Stimulated activated CD4-positive, alpha-beta T cell treated with anti-CD3 and anti-CD28 coated beads, Interleukin-1b, Interleukin-23, amount 100 ng/mL, for 1 hour (primary cell): ENCODE data around the gene CCDC184.
"Not testable (repeated sequence)": the region's sequence is repeated elsewhere in the genome, so short reads cannot be mapped to it uniquely, and the experiment has no call there.

Experiments
- DNase-seq, 2 donors: peaks; one replicate each; pipeline ENCODE4 v3.0.0-alpha.2; 2020; ENCODE audit warnings: low read depth in 2 of 2

CCDC184 gene

DNA sequence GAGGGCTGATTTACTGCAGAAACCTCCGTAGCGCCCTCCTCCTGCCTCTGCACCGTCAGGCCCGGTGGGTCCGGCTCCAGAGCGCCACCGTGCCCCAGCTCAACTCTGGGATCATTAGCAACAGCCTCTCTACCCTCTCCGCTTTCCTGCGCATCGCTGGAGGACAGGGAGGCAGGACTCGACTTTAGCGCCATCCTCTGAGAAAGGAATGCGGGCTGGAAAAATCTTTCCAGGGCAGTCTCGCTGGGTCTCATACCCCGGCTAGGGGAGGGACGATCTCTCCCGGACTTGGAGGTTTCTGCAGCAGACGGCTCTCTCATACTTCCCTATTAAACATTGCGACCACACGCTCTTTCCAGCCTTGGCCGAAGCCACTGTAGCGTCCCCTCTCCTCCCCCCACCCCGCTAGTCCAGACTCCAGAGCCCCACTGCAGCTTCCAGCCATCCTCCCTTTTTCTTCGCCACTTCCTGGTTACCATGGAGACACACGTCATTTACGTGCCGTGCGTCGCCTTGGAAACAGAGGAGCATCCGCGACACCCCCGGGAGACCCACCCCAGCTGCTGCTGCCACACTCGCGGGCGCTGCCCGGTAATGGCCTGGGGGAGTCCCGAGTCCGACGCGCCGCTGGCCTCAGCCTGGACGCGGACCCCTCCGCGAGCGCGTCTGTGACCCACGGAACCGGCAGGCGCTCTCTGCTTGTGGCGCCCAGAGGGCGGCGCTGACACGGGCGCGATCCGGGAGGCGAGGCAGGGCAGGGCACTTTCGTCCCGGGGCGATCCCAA is at the start of gene CCDC184:
CCDC184 (plus strand) TSS at position 554 of the 785 bp plus-strand sequence. CDS start 479 bp downstream, outside the sequence.
- DNase-seq, result peak; percentile 24 to 34

DNA sequence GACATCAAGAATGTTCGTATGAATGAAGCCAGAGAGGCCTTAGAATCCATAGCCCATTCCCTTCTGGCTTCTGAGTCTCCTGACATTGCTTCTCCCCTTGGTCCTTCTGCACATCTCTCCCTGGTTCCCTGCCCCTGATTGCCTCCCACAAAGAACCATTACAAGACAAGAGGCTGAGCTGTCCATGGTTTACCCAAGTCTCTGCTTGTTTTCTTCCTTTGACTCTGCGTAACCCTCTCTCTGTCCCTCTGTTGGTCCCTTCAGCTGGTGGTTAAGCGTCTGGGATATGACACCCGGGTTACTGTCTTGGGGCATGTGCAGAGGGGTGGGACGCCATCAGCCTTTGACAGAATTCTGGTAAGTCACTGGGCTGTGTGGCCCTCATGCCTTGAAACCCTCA is 48.4 kb upstream of the CCDC184 start:
- no peak for DNase-seq

DNA sequence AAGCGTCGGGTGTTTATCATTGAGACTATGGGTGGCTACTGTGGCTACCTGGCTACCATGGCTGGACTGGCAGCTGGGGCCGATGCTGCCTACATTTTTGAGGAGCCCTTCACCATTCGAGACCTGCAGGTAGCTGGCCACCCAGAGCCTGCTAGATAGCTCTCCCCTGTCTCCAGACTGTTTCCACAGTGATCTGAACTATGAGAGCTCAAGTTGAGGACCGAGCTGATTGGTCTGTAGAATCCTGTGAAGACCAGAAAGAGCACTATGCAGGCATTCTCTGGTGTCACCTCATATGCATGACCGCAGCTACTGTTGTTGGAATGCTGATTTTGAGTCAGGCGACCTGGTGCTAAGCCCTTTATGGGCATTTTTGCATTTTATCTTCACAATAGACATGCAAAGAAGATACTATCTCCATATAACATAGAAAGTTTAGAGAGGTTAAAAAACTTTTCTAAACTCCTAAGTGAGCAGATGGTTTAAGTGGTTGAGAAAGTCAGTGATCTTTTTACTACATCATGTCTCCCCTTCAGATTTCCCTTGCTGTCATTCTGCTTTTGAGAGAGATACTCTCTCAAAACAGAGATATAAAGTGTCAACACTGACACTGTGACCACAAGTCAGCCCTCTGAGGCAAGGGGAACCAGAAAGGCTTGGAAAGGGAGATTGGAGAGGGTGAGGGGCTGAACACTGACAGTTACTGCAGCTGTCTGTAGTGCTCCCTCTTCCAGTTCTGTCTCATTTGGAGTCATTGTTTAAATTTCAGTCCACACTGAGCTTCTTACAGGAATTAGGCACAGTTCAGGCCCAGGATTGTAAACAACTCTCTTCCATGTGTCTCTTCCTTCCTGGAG is 40.4 kb upstream of the CCDC184 start:
- DNase-seq, result no peak

DNA sequence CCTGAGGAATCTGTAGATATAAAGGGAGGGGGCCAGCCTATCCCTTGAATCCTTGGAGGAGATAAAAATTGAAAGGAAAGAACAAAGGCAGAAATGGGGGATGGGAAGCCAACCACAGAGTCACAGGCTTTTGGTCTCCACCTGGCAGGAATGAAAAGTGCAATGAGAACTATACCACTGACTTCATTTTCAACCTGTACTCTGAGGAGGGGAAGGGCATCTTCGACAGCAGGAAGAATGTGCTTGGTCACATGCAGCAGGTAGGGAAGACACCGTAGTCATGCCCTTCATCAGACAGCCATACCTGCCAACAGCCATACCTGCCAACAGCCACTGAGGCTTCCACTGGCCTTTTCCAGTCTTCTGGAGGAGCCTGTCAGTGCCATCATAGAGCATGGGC is 39.5 kb upstream of the CCDC184 start:
- no peak for DNase-seq

DNA sequence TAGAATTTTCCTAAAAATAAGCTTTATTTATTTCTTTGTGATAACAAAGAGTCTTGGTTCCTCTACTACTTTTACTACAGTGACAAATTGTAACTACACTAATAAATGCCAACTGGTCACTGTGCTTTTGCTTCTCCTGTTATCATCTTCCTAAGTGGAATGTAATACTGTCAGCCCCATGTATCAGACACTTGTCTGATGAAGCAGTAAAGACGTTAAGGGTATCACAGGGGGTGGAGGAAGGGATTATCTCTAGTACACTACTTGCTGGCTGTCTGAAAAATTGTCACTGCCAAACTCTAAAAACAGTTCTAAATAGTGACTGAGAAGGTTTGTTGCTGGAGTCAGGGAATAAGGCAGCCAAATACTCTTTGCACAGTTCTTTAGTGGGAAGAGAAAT is 37.5 kb upstream of the CCDC184 start:
- no peak for DNase-seq

DNA sequence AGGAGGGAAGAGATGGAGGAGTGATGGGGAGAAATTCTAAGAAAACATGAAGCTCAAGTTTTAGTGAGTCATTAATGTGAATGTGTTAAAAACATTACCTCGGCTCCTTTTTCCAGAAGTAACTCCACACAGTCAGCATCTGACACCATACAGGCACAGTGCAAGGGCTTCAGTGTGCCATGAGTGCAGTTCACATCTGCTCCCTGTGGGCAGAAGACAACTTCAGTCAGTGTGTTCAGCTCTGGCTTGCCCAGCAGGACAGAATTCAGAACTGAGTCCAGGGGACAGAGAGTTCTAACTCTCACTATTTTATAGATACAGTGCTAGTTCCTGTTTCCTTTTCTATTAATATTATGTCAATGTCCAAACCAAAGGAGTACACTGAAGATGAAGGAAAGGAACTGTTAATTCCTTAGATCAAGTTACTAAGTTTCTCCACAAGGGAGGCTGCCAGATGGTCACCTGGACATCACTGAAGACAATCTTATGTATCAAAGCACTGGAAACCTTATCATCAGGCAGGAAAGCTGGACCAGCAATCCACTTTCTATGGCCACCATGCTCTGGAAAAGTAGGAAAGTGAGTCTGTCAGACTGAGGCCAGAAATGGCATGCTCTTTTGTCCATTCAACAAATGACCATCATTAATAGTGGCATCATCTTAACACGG is 32.2 kb upstream of the CCDC184 start:
- no peak for DNase-seq

DNA sequence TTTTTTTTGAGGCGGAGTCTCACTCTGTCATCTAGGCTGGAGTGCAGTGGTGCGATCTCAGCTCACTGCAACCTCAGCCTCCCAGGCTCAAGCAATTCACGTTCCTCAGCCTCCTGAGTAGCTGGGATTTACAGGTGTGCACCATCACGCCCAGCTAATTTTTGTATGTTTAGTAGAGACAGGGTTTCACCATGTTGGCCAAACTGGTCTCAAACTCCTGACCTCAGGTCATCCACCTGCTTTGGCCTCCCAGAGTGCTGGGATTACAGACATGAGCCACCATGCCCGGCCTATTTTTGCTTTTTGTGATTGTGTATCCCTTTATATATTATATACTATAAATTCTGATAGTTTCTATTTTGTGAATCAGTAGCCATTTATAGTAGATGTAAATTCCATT is 27.7 kb upstream of the CCDC184 start:
- not testable (repeated sequence) for DNase-seq

DNA sequence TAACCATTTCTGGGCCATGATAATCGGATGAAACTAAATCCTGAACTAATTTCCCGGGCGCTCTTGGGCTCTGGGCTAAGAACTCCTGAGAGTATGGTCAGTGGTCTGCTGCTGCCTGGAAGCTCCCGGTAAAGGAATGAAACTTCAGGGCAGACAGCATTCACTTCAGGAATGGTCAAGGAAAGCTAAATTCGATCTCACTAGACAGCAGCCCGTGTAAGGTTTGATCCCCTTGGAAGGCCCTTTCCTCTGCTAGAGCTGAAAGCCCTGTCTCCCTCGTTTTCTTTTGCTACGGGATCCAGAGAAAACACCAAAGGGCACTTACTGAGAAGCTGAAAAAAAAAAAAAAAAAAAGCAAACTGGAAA is 26.8 kb upstream of the CCDC184 start:
- DNase-seq, result no peak

DNA sequence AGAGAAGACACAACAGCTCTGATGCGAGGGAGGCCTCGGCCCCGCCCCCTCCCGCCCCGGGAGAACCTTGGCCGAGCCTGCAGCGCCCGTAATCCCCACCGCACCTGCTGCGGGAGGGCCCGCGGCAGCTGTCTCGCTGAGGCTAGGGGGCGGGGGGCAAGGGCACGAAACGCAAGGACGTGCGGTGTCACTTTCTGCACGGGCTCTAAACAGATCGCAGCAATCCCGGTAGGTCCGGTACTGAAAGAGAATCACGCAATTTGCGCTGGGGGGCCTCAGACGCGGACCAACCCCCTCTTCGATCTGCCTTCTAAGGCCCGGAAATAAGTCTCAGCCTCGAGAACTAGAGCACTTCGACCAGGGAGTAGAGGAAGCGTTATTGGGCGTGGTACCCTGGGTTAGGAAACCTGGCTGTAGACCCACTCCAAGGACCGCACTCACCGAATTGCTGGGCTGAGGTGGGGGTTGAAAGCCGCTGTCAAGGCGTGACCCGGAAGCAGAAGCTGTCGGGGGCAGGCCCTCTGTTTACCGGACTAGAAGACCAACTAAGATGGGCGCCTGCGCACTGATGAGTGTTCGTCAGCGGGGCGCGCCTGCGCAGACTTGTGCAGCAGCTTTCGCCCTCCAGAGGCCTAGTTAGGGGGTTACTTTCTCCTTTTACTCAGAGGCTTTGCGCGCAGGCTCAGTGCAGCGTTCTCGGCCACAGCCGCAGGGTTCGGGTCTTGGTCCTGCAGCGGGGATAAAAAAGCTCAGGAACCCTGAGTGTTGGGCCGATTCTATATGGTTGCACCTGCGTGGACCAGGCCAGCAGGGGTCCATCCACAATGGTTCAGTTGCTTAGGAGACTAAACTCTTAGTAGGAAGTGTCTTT is 26.2 kb upstream of the CCDC184 start, which contains the start of gene ASB8:
ASB8 (minus strand) TSS at position 498 of the 871 bp plus-strand sequence. CDS start 4,019 bp downstream, outside the sequence.
- peak; percentile 96 for DNase-seq

DNA sequence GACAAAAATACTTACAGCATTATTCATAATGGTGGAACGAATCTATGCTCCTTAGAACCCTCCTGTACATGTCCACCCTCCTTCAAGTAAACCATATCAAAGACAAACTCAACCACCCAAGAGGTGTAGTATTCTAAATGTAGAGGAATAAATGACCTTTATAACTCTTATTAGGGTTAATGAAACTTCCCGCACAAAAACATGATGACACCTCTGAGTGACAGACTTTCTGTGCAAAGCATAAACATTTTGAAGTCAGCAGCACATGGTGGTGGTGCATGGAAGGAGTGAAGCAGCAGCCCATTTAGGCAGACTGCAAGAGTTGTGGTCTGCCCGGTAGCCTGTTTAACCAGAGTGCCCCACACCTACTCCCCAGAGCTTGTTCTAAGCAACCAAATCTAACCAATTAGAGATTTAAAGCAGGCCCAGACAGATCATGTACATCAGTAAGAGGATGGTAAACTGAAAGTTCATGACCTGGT is 25.5 kb upstream of the CCDC184 start:
- DNase-seq, result no peak

DNA sequence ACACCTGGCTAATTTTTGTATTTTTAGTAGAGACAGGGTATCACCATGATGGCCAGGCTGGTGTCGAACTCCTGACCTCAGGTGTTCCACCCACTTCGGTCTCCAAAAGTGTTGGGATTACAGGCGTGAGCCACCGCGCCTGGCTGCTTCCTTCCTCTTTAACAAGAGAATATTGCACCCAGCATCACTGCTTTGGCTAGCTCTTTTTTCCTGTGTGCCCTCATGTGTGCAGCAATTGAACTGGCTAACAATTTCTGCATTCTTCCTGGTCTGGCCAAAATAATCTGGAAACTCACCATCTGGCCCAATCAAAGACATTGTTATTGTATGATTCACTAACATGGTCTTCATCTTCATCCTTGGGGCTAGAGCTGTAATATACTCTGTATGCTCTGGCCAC is 23.4 kb upstream of the CCDC184 start:
- DNase-seq, result no peak

DNA sequence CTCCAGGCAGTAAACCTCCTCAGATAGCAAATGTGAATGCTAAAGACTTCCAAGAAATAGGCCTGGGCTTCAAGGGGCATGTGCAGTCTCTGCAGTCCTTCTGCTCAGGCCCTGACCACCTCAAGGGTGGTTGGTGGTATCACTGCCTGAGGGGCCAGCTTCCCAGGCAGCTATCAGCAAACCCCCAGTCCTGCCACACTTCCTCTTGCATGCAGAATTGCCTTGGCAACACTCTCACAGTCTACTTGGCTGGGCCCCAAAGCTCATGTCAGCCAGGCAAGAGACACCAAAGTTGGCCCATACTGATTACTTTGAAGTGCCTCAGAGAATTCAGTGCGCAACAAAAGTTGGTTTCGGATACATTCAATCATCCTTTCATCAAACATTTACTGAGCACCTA is 22.6 kb upstream of the CCDC184 start:
- DNase-seq, result no peak

DNA sequence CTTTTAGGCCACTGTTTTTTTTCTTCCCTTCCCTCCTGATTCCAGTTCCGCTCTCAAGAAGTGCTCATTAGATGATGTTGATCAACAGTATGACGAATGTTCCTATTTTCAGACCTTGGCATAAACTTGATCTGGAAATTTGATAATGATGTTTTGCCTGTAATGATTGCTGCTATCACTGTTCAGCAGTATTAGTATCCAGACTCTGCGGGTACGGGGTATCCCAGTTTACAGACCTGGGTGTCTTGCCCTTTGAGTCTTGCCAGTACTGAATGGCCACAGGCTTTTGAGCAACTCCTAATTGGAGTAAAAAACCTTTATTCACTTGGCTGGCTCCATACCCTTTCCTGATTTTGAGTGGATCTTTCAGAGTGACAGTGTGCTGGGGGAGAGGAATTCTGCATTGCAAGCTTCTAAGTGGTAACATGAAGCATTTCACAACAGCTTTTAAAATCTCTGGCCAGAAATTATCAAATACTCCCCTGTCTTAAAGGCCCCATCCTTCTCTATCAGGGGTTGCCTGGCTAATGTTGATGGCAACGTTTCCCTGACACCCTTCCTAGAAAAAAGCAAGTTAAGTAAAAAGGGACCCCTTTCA is 20.2 kb upstream of the CCDC184 start:
- DNase-seq, result no peak

DNA sequence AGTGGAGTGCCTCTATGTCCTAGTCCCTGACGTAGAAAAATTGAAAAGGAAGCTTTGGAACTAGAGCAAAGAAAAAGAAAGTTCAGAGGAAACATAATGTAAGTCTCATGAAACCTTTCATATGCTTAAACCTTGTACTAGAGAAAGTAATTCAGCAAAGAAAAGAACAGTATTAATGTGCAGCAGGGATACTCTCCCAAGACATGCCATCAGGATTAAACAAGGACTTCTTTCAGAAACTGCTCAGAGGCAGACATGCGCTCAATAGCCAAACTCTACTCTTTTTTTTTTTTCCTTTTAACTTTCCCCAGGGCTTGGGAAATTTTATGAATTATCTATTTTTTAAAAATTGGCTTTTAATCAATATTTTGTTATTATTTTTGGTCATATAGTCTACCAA is 19.0 kb upstream of the CCDC184 start:
- DNase-seq, result no peak

DNA sequence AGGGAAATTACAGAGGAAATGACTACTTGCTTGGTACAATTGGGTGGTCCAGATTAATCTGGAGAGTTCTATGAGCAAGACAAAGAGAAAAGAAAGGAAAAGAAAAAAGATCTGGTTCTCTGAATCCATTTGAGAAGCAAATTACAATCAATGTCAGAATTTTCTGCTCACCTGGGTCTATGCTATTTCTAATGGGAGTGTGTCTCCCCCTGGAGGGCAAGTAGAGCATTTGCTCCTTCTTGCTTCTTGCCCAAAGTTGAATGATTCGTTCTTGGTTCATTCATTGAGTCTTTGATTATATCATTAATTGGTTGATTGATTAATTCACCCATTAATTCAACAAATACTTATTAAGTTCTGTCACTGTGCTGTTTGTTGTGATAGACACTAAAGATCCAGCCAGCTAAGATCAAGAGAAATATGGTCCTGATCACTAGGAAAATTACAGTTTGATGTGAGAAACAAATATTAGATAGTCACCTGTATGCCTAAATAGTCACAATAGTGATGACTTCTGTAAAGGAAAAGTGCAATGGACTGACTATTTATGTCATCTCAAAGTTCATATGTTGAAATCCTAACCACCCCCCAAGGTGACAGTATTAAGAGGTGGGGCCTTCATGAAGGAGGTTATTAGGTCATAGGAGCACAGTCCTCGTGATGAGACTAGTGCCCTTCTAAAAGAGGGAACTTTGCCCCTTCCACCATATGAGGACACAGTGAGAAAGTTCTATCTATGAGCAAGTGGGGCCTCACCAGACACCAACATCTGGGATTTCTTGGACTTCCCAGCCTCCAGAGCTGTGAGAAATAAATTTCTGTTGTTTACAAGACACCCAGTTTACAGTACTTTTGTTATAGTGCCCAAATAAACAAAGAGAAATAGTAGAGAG is 18.1 kb upstream of the CCDC184 start:
- DNase-seq, result peak in 1 of 2 donors; percentile 36

DNA sequence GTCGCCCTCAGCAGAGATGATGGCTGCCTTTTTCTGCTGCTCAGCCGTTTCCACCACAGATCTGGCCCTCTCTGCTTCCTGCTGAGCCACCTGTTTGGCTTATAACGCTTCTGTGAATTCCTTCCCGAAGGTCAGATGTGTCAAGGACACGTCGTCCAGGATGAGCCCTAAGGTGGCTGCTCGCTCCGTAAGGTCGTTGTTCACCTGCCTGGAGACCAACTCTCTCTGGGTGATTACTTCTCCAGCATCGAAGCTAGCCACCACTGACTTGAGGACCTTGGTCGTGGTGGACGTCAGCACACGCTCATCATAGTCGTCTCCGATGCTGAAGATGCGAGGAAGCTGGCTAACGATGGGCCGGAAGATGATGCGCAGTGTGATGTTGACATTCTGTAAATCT is 14.4 kb upstream of the CCDC184 start:
- no peak for DNase-seq

DNA sequence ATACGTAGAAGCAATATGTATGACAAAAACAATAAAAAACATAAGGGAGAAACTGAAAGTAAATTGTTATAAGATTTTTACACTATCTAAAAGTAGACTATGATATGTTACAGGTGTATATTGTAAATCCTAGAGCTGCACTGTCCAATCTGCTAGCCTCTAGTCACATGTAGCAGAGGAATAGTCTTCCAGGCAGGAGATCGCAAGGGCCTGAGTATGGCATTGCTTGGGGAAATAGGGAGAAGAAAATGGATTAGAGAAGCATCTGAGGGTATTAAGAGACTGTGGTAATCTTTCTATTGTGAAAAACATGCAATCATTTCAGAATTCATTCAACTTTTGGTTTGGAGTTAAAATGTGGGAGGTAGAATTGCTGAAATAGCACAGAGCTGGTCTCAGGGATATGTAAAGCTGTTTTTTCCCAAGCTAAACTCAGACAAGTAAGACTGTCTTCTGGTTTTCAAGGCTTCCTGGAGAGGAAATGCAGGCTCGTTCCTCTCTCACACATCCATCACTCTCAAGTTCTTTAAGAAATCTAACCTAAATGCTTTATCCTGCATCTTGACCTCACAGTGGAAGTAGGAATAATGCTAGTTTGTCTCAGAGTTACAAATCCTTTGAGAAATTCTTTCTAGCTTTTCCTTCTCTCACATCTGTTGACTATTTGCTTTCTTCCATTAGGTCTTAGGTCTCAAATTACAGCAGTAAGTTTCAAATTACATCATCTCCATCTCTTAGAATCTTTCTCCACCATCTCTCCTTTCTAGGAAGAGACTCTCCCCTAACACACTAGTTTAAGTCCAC is 7.6 kb upstream of the CCDC184 start:
- no peak for DNase-seq

DNA sequence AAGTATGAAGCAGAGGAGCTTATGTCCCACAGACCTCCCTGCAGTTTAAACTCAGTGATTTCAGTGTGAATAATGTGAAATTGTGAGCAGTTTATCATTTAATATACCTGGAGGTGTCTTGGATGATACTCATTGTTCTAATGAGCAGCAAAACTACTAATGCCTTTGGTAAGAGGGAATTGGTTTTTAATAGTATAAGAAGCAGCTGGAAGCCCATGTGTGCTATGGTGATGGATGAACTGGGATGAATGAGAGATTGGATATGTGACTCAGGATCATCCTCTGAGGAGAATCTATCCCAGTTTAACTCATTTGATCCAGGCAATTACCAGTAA is 7.1 kb upstream of the CCDC184 start:
- no peak for DNase-seq

DNA sequence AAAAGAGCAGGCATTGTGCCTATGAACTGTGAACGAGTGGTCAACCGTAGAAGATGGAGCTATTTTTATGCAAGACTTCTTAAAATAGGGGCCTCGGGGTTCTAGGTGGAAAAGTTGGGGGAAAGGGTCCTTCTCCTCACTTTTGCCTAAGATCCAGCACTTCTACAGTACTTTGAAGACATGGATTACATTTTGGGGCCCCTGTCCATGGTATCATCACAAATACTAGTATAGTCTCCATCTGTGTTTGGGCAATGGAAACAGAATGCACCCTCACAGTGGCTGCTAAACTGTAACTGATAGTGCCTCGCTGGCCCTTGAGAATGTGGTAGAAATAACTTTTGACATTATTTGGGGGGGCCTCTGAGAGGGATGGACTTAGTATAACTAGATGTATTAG is 5.5 kb upstream of the CCDC184 start:
- no peak for DNase-seq
